HS-27A (cell line): ENCODE data around the gene SULT4A1.
"Not testable (repeated sequence)": the region's sequence is repeated elsewhere in the genome, so short reads cannot be mapped to it uniquely, and the experiment has no call there.

Source experiments
- DNase-seq: peaks from one replicate; pipeline ENCODE4 v3.0.0-alpha.2; 2012; ENCODE audit warnings: low read depth, missing footprints

Gene SULT4A1

DNA sequence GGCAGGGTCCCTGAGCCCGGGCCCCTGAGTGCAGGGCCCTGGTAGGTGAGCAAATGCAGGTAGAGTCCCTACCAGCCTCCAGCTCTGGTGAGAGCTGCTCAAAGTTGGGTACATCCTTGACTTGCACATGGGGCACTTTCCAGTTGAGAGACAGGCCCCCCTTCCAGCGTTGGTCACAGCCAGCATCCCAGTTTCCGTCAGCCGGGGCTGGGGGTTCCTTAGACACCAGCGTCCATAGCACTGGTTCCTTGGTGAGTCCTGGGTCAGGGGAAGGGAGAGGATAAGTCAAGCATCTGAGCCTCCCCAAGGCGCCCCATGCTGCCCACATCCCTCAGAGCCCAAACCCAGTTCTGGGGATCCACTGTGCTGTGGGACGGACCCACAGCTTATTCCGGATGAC lies 23.9 kb upstream of the SULT4A1 start:
- DNase-seq: no peak

DNA sequence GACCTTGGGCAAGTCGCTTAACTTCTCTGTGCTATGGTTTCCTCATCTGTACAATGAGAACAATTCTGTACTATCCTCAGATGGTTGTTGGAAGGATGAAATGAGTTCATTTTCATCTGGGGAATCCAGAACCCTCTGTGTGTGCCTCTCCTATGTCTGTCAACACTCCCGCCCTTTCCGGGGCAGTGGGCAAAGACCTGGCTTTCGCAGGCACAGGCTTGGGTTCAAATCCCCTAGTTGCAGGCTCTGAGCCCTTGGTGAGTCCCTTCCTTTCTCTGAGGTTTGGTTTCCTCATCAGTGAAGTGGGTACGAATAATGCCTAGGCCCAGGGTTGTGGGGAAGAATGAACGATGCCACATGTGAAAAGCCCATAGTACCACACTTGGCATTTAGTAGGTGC lies 23.5 kb upstream of the SULT4A1 start:
- no peak for DNase-seq

DNA sequence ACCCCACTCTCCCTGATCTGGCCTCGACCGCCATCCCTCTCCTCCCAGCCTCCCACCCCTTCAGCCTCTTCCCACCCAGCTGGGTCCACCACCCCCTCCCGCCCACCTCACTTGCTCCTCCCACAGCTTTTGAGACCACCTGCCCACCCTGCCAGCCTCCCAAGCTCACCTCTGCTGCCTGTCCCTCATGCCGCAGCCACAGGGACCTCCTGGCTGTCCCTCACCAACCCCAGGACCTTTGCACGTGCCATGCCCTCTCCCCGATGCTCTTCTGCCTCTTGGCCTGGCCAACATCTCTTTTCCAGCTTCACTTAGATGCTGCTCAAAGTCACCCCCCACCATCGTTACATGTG lies 23.0 kb upstream of the SULT4A1 start:
- no peak for DNase-seq

DNA sequence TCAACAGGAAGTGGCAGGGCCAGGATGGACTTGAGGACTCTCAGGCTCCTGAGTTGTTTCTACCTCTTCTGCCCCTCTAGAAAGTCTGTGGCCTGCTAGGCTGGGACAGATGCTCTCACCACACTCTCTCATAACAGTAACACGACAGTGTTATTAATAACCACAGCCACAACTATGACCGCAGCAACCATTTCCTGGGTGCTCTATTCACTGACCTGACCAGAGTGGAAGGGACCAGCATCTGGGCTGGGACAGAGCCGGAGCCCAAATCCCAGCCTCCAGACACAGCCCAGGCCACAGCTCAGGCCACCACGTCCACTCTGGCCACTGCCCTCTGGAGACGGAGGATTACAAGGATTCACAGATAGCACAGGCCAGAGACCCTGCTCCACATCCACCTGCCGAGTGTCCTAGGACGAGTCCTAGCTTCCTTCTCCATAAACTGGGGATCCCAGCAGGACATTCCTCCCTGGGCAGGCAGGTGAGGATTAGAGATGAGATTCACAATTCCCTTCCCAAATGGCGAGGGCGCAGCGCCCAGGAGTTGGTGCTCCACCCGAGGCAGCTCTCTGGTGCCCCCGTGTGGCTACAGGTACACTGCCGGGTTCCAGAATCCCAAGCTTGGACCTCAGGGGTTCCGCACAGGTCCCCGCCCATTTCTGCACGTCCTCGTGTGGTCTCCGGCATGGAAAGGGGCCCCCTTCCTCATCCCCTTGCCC lies 22.4 kb upstream of the SULT4A1 start:
- no peak for DNase-seq

DNA sequence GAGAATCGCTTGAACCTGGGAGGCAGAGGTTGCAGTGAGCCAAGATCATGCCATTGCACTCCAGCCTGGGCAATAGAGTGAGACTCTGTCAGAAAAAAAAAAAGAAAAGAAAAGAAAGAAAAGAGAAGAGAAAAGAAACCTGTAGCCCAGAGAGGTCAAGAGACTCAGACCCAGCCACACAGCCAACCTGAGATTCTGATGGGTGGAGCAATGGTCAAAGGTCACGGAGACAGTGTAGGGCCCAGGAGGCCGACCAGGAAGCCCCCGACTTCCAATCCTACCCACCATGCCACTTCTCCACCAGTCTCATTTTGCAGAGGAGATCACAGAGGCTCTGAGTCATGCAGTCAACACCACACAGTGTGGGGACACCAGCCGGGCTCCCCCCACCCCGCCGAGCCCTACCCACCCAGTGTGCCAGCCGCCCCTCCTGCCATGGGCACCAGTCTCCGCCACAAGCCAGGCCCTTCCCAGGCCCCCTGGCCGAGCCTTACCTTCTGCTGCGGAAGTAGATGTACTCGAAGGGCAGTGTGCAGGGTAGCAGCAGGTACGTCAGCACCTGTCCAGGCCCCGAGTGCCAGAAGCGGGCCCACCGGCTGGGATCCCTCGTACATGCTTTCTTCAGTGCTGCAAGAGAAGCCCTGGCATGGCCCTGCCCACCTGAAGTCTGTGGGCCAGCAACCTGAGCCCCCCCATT lies 21.6 kb upstream of the SULT4A1 start:
- no peak for DNase-seq

DNA sequence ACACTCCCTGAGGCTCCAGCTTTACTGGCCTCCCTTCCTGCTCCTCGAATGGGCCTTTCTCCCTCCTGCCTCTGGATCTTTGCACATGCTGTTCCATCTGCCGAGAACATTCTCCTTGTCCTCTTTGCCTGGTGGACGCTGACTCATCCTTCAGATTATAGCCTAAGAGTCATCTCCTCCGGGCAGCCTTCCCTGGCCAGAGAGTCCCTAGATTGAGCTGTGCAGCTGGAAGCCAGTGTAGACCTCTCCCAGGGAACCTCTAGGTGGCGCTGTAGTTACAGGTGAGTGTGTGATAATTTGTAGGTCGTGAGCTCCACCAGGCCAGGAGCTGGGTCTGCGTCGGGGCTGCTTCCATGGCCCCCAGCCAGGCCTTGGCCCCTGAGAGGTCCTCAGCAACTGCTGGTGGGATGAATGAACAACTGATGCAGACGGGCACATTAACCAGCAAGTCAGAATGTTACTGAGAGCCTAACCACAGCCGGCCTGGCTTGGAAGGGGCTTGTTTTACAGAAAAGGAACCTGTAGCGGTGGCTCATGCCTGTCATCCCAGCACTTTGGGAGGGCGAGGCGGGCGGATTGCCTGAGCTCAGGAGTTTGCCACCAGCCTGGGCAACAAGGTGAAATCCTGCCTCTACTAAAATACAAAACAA lies 20.8 kb upstream of the SULT4A1 start:
- no peak for DNase-seq

DNA sequence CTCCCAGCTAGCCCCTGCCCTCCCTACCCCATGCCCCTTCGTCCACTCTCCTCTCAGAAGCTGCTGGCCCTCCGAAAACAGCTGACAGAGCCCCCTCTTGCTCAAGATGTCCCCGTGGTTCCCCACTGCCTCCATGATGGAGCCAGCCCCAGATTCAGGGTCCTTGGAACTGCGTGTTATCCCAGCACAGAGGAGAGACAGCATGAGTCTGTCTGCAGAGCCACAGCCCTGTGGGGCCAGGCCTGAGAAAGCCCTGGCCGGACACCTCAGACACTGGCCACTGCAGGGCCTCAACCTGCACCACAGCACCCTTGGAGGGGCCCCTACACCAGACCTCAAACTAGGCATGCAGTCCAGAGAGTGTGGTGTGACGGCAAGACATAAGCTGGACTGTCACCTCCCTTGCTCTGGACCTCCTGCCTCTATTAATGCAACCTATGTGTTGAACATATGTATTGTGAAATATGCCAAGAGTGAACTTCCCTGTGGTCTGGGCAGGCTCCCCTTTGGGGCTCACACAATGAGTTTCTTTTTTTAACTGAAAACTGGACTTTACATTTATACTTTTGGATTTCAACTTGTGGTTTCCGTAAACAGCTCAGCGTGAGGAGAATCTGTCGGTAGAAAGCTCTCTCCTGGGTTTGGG lies 19.9 kb upstream of the SULT4A1 start:
- DNase-seq: no peak

DNA sequence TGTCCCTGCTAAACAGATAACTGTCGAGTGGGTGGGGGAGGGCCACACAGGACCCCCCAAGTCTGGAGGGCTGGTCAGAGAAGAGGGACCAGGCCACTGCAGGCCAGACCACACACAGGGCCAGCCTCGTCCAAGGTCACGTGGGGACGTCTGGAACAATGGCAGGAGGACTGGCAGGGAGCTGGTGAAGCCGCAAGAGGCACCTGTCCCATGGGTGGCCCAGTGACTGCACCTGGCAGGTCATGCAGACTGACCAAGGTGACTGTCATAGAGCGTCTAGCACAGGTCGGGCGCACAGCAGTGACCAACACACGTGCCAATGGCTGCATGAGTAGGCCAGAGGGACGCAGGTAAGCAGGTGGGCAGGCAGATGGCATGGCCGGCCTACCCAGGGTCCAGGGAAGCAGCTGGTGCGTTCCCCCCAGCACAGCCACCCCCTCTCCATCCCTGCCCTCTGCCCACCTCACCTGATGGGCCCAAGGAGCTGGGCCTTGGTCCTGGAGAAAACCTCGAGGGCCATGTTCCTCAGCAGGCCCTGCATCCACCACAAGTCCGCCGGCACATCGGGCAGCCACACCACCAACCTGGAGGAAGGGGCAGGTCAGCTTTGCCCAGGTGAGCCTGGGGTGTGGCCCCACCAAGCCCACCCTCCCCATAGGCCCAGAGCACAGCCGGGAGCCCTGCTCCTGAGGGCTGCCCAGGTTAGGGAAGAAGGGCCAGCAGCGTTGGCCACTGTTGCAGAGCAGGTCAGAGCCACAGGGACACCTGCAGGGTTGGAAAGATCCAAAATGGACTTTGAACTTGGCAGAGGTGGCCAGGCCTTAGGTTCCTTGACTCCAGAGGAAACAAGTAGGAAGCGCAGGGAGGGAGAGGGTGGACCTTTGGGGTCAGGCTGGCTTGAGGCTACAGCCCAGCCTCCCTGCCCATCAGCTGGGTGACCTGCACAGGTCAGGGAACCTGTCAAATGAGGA lies 19.1 kb upstream of the SULT4A1 start:
- no peak for DNase-seq

DNA sequence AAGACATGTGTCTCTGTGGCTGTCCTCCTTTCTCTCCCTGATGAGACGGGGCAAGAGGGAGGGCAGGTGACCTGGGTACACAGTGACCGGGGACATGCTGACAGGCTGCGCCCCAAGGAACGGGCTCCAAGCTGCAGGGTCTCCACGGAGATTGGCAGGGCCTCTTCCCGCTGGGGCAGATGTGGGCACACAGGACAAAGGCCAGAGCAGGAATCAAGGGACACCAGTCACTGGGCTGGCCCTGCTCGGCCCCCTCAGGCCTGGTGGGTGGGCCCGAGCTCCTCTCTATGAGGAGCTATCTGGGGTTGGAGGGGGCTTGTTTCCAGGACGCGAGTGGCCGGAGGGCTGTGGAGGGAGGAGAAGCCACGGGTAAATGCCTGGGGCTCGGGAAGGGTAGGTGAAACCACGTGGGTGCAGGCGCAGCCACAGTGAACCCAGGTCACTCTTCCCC lies 18.3 kb upstream of the SULT4A1 start:
- DNase-seq: no peak

DNA sequence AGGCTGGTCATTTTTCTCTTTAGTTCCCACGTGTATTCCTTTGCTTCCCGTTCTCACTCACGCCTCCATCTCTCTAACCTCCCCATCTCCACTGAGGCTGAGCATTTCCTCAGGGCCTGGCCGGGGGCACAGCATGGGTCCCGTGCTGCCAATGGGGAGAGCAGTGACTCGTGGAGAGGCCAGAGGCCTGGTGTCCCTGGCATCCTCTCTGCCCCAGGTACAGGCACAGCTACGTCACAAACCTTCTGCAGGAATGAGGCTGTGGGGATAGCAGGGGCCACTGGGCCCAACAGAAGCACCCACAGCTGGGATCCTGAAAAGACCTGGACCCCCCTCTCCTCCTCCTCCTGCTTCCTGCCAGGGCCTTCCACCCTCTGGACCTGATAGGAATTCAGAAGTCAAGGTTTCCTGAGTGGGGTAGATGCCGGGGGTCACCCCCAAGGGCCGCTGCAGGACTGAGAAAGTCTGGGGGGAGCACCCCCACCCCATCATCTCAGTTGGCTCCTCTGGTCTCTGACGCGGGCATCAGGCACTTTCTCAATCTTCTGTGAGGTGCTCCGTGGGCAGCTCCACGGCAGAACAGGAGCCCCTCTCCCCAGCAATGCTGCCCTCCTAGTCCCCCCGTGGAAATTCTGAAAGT lies 17.7 kb upstream of the SULT4A1 start:
- DNase-seq: no peak

DNA sequence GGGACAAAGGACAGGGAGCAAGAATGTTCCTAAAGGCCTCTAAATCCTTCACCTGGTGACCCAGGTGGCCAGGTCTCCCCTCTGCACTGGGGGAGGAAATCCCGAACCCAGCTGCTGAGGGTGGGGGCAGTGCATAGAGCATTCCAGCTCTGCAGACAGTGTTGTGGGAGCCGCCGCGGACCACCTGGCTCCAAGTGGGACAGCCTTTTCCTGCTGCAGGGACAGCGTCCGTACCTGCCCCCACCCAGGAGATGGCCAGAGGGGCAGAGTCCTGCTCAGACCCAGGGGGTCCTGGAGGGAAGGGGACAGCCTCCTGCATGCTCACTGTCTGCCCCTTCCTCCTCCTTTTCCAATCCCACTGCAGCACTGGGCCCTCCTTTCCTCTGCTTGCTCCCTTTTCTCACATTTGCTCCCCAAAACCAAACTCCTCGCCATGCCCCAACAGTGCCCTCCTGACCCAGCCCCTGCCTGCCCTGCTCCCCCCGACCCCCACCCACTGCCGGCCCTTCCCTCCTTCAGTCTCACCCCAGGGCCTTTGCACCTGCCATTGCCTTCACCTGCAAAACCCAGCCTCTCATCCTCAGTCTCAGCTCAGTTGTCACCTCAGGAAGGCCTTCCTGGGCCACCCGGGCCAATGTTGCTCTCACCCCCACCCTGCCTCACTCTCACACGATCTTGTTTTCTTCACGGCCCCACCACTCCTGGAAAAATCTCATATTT lies 16.7 kb upstream of the SULT4A1 start:
- DNase-seq: no peak

DNA sequence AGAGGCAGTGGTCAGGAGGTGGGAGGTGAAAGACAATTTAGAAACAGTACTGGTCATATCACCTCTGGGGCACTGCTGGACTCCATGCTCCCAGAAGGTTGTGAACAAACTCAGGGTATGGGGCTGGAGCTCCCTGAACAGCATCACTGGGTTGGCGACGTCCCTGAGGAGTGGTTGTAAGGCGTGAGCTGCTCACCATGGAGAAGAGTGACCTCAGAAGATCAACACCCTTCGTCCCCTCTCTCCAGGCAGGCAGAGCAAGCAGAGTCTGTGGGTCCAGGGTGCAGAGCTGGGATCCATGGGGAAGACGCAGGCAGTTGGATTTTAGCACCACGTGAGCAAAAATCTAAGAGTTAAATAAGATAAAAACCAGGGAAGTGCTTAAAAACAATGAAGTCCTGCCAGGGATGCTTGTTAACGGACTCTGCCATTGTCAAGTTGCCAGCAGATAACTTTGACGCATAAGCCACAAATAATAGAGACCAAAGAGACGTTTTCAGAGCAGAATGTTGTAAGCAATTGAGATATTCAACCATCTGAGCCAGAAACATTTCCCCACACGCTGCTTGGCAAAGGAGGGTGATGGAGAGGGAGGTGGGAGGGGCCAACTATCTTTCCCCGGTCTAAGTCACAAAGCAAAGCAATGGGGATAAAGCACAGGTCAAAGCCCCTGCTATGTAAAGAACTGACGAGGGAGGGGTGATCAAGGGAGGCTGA lies 15.9 kb upstream of the SULT4A1 start:
- no peak for DNase-seq

DNA sequence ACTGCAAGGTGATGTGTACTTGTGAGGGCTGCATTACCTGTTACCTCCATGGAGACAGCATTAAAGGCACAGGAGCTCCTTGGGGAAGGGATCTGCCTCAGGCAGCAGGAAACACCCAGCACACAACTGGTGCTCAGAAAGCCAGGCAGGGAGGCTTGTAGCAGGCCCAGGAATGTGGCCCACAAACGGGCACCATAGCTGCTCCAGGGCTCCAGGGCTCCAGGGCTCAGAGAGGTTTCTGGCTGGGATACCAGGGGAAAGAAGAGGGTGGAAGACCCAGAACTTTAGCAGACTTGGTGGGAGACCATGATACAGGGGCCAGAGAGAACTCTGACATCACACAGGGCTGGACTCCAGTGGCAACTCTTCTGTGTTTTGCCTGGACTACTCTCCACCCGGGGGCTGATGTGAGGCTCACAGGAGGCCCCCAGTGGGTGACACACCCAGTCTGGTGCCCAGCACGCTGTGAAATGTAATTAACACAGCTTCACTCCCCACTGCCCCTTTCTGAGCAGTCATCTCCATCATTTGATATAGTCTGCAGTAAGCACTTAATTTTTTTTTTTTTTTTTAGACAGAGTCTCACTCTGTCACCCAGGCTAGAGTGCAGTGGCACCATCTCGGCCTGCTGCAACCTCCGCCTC lies 14.7 kb upstream of the SULT4A1 start:
- DNase-seq: no peak

DNA sequence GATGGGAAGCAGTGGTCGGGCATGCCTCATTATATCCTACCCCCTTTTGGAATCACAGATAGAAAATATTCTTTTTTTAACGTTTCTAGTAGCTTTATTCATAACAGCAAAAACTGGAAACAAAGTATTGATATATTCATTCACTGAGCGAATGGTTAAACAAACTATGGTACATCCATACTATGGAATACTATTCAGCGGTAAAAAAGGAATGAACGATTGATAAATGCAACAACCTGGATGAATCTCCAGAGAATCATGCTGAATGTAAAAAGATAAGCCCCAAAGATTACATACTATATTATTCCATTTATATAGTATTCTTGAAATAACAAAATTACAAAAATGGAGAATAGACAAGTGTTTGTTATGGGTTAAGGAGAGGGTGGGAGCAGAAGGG lies 7.5 kb upstream of the SULT4A1 start:
- DNase-seq: no peak

DNA sequence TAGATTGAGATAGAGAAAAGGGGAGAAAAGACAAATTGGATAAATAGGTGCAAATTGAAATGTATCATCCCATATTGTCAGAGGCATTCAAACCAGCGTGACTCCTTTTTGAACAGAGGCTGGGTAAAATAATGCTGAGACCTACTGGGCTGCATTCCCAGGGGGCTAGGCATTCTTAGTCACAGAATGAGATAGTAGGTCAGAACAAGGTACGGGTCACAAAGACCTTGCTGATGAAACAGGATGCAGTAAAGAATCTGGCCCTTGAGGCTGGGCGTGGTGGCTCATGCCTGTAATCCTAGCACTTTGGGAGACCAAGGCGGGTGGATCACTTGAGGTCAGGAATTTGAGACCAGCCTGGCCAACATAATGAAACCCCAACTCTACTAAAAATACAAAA lies 6.7 kb upstream of the SULT4A1 start:
- DNase-seq: not testable (repeated sequence)

DNA sequence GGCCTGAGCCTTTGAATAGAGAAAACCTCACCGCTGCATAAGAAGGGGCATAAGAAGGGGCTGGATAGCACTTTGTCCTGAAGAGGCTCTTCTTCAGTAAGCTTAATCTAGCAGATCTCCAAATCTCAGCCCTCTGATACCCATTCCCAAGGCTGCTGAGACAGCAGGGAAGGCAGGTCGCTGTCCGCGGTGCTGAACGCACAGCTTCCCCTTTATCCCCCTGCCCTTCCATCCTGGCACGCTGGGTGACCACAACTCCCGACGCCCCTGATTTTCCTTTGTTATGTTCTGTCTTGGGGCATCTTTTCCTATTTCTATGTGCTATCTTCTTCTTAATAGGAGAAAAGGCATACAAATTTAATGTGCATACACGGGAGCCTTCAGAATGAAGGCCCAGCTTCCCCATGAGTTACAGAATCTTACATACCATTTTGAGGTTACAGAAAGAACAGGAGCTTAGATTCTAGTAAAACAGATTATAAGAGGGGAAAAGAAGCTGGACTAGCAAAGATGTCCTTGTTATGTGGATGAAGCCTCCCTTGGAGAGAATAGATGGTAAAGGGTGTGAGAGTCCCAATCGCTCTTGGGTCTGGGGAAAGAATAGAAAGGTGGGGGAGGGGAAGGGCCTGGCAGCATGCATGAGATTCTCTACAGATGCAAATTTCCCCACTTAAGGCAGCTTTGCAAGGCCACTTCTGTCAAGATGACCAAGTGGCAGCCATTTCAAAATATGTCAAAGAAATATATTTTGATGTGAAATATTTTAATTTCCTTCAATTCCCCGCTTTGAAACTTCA lies 5.7 kb upstream of the SULT4A1 start:
- DNase-seq: peak; percentile 17

DNA sequence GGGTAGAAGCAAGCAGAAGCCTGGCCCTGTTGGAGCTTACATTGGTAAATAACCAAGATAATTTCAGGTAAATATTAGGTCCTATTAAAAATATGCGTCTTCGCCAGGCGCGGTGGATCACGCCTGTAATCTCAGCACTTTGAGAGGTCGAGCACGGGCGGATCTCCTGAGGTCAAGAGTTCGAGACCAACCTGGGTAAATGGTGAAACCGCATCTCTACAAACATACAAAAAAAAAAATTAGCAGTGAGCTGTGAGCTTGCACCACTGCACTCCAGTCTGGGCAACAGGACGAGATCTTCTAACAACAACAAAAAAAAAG lies 529 bp upstream of the SULT4A1 start:
- DNase-seq: no peak

DNA sequence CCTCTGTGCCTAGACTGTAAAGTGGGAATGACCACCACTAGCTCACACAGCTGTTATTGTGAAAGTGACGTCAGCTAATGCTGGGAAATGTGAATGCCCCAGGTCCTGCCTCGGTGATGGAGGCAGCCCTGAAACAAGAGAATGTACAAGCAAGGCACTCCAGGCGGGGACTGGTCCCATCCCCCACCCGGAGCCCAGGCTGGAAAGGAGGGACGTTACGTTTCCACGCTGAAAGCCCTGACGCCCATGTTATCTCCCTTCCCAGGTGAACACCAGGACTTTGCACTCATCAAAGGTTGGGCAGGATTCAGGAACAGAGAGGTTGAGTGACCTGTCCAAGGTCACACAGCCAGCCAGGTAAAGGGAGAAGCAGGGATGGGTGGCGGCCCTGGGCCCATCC lies 784 bp downstream of the SULT4A1 start:
- no peak for DNase-seq

DNA sequence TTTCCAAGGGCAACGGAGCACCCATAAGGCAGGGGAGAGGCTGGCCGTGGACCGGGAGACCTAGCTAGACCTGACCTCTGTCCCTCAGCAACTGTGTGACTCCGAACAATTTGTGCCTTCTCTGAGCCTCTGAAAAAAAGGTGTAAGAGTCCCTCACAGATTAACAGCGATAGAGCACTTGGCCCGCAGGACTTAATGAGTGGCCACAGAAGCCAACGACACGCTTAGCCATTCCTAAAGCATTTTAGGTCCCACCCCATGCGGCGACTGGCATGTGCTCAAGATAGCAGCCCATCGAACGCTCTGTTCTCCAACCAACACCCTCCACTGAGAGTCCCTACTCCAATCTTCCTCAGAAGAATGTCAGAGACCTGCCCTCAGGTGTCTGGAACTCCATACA lies 1.5 kb downstream of the SULT4A1 start:
- DNase-seq: no peak
